Activated CD4-positive, alpha-beta T cell treated with anti-CD3 and anti-CD28 coated beads, Interleukin-2, amount 10 ng/mL, durations not matched to agents 24 days and 14 days (primary cell): ENCODE data around the gene RARB. TPM values are rescaled to one million over a fixed set of nuclear protein-coding genes. Genes with fewer than 3 reads are reported as not detected.

Source experiments
- DNase-seq: peaks from one replicate; pipeline ENCODE4 v3.0.0; 2022
- H3K27ac Mint-ChIP-seq: one replicate; pipeline ENCODE4 v1.8.0; 2022; ENCODE audit warnings: mild to moderate bottlenecking, mixed read lengths
- H3K27me3 Mint-ChIP-seq: one replicate; pipeline ENCODE4 v1.8.0; 2022; ENCODE audit warnings: mixed read lengths
- H3K36me3 Mint-ChIP-seq: one replicate; pipeline ENCODE4 v1.8.0; 2022; ENCODE audit warnings: low read depth, mild to moderate bottlenecking, mixed read lengths
- H3K4me1 Mint-ChIP-seq: one replicate; pipeline ENCODE4 v1.8.0; 2021; ENCODE audit warnings: mixed read lengths
- H3K4me3 Mint-ChIP-seq: one replicate; pipeline ENCODE4 v1.8.0; 2022; ENCODE audit warnings: mild to moderate bottlenecking, moderate library complexity, mixed read lengths
- H3K9me3 Mint-ChIP-seq: one replicate; pipeline ENCODE4 v1.8.0; 2021; ENCODE audit warnings: mixed read lengths
- intact Hi-C: fragments of 100-400 bp; cut with micrococcal nuclease; formaldehyde crosslinking; loops from one replicate; pipeline ENCODE4 v1.15.1; 2023
- total RNA-seq: library from RNA; stranded (reverse); gene quantifications from 2 replicates; pipeline ENCODE4 v1.2.3, GENCODE V29; 2022

Gene RARB
- total RNA-seq, 1 donor from 2014 or later: not detected

DNA sequence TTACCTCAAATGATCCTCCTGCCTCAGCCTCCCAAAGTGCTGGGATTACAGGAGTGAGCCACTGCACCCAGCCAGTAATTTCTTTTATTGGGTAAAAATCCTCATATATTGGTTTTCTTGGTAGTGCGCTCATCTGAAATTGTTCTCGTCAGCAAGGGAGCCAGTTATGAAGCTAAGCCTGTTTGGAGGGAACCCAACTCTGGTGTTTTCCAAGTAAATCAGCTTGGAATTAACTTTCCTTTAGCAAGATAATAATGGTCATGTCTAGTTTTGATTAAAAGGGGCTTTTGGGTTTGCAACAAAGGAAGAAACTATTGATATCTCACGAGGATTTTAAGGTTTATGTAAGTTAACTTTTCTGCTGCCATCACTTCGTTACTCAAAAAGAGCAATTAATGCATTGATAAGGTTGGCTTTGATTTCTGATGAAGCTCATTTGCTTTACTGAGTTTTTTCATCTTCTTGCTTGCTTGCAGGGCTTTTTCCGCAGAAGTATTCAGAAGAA, 72.7 kb downstream of the RARB start:
- no peak overlapping the region for H3K27ac Mint-ChIP-seq
- no peaks in the 10 kb centered on the region for H3K4me1 Mint-ChIP-seq
- intact Hi-C loops: no loop called here
- H3K27me3 Mint-ChIP-seq: no peaks in the 10 kb centered on the region
- no peak overlapping the region for H3K4me3 Mint-ChIP-seq
- H3K36me3 Mint-ChIP-seq: no peaks in the 10 kb centered on the region
- no peaks in the 10 kb centered on the region for H3K9me3 Mint-ChIP-seq
- no peak for DNase-seq

DNA sequence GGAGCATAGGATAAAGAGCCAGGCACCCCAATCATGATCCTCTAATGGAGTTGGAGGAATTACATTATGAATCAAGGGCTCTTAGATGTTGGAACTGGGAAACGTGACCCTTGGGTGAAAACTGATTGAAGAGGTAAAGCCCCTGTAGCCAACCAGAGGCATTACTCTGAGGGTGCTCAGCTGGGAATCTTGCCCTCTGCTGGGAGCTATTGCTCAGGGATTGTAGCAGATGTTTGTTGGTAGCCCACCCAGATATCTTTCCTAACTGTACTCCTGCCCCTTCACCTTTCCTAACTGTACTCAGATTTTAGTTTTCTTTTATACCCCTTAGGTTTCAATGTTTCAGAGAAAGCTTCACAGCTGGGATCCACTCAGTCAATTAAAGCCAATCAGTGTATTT, 74.2 kb downstream of the RARB start:
- no peaks in the 10 kb centered on the region for H3K36me3 Mint-ChIP-seq
- no peaks in the 10 kb centered on the region for H3K27me3 Mint-ChIP-seq
- no peaks in the 10 kb centered on the region for H3K4me1 Mint-ChIP-seq
- H3K27ac Mint-ChIP-seq: no peak overlapping the region
- intact Hi-C loops: no loop called here
- no peak overlapping the region for H3K4me3 Mint-ChIP-seq
- no peaks in the 10 kb centered on the region for H3K9me3 Mint-ChIP-seq
- DNase-seq: no peak

DNA sequence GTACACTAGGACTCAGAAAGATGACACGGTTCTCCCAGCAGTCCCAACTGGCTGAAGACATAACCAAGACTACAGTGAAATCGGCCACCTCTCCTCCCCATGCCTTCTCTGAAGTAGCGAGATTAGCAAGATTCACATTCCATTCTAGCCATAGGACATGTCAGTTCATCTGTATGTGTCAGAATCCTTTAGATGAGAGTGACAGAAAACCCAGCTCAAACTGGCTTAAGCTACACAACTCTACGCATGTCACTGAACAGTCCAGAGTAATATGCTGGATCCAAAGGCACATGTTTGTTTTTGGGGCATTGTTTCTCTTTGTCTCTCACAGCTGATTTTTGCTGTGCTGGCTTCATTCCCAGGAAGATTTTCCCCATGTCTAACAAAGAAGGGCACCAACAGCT, 75.8 kb downstream of the RARB start:
- no peaks in the 10 kb centered on the region for H3K36me3 Mint-ChIP-seq
- no peaks in the 10 kb centered on the region for H3K27me3 Mint-ChIP-seq
- no peak for DNase-seq
- H3K4me1 Mint-ChIP-seq: no peaks in the 10 kb centered on the region
- H3K4me3 Mint-ChIP-seq: no peak overlapping the region
- intact Hi-C loops: no loop called here
- H3K27ac Mint-ChIP-seq: no peak overlapping the region
- no peaks in the 10 kb centered on the region for H3K9me3 Mint-ChIP-seq

DNA sequence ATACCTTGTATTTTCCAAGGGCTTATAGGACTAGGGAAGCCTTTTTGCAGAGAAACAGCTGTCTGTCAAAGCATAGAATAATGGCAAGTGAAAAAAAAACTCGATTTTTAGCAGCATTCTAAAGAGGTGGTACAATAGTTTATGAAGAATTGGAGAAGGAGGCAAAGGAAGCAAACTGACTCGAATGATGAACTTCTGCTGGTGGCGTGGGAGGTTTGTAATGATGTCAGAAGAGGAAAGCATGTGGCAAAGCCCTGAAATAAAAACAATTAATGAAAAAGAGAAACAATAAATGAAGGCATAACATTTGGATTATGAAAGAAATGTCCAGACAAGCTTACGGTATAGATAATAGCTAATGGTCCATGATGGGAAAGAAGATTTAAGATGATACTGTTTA, 77.5 kb downstream of the RARB start:
- Mint-ChIP-seq H3K36me3 (no peaks in the 10 kb centered on the region), H3K4me3 (no peak overlapping the region), H3K27me3 (no peaks in the 10 kb centered on the region), H3K27ac (no peak overlapping the region), H3K9me3 (no peaks in the 10 kb centered on the region), H3K4me1 (no peaks in the 10 kb centered on the region)
- intact Hi-C loops: no loop called here
- no peak for DNase-seq

DNA sequence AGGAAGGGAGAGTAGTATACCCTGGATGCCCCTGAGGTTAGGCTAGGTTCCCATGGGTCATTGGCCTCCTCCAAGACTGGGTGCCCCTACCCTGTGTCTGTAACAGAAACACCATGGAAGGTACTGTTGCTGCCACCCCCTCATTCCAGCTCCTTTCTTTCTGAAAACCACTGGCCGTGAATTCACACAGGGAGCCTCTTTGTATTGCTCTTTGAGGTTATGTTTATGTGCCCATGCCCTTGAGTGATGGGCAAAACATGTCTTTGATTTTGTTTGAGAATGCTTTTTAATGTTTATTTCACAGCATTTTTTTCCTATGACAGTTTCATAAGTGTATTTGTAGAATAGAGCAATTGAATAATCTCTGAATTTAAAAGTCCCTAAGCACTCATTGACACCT, 79.7 kb downstream of the RARB start:
- H3K4me1 Mint-ChIP-seq: no peaks in the 10 kb centered on the region
- H3K9me3 Mint-ChIP-seq: no peaks in the 10 kb centered on the region
- no peak for DNase-seq
- no peak overlapping the region for H3K27ac Mint-ChIP-seq
- no peaks in the 10 kb centered on the region for H3K36me3 Mint-ChIP-seq
- H3K27me3 Mint-ChIP-seq: no peaks in the 10 kb centered on the region
- intact Hi-C loops: no loop called here
- H3K4me3 Mint-ChIP-seq: no peak overlapping the region

DNA sequence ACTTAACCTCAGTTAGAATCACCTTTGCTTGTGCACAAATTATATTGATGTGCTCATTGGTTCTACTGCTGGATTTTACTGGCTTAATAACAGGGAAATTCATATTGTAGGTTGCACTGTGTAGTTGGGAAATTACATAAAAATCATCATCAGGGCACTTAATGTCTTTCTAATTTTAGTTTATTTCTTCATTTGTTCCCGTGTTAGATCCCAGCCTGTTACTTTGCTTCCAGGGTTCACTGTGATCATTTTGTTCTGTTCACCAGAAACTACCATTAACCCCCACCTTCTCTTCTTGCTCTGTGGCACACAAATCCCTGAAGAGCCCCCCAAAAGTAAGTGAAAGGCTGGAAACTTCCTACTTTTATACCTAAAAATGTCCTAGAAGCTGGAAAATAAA, 80.4 kb downstream of the RARB start:
- intact Hi-C loops: no loop called here
- H3K36me3 Mint-ChIP-seq: no peaks in the 10 kb centered on the region
- H3K4me3 Mint-ChIP-seq: no peak overlapping the region
- no peak overlapping the region for H3K27ac Mint-ChIP-seq
- DNase-seq: no peak
- H3K4me1 Mint-ChIP-seq: no peaks in the 10 kb centered on the region
- no peaks in the 10 kb centered on the region for H3K9me3 Mint-ChIP-seq
- no peaks in the 10 kb centered on the region for H3K27me3 Mint-ChIP-seq

DNA sequence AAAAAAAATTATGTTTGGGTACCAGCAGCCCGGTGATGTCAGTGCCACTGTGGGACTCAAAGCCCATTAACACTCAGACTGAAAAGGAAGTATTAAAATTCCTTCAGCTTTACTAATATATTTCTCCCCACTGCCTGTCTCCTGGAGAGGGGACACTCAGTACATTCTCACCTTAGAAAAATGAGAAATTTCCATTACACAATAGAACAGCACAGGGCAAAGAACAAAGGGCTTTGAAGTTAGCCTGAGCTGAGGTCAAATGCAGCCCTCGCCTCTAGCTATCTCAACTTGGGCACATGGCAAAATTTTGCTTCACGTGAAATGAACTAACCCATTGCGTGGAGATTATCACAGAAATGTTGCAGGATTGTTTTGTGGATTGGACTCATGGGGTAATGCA, 80.8 kb downstream of the RARB start:
- no peak overlapping the region for H3K27ac Mint-ChIP-seq
- DNase-seq: no peak
- H3K9me3 Mint-ChIP-seq: no peaks in the 10 kb centered on the region
- H3K4me3 Mint-ChIP-seq: no peak overlapping the region
- no peaks in the 10 kb centered on the region for H3K4me1 Mint-ChIP-seq
- intact Hi-C loops: no loop called here
- H3K27me3 Mint-ChIP-seq: no peaks in the 10 kb centered on the region
- H3K36me3 Mint-ChIP-seq: no peaks in the 10 kb centered on the region

DNA sequence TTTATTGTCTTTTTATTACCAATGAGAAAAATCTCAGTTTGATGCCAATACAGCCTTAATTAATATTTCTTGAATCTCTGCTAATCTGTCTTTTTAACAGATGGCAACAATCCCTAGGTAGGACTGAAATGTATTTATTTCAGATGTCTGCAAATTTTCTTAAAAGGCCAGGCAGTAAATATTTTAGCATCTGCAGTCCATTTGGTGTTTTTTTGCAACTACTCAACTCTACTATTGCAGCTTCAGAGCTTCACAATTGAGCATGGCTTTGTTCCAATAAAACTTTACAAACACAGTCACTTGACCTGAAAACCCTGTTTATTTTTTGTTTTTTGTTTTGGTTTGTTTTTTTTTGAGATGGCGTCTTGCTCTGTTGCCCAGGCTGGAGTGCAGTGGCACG, 82.7 kb downstream of the RARB start:
- DNase-seq: no peak
- Mint-ChIP-seq H3K9me3 (no peaks in the 10 kb centered on the region), H3K27ac (no peak overlapping the region), H3K4me3 (no peak overlapping the region), H3K36me3 (no peaks in the 10 kb centered on the region), H3K4me1 (no peaks in the 10 kb centered on the region), H3K27me3 (no peaks in the 10 kb centered on the region)
- intact Hi-C loops: no loop called here

DNA sequence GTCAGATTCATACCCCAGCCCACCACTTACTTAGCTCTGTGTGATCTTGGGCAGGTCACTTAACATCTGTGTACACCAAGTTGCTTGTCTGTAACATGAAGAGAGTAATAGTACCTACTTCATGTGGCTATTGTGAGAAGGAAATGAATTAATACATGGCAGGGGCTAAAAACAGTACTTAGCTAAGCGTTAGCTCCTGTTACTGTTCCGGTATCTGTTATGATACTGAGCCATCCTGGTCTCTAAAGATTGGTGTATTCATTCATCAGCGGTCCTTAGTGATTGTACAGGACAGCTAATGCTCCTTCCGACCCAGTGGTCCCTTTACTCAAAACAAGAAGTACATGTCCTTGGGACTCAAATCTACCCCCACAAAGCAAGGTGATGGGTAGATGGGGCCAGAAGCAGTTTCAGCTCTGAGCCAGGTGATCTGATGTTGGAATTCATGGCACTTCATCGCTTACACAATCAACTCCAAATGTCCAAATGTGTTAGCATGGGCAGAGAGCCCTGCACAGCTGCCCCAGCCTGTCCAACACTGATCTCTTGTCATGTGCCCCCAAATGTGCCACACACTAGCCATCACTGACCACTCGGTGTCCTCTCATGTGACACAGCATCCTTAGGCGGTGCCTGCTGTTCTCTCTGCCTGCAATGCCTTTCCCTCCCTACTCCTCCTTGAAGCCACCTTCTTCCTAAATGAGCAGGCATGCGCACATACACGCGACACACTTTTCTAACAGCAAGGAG, 84.1 kb downstream of the RARB start:
- Mint-ChIP-seq H3K36me3 (no peaks in the 10 kb centered on the region), H3K27me3 (no peaks in the 10 kb centered on the region), H3K9me3 (no peaks in the 10 kb centered on the region), H3K4me1 (no peaks in the 10 kb centered on the region), H3K27ac (no peak overlapping the region), H3K4me3 (no peak overlapping the region)
- intact Hi-C loops: no loop called here
- DNase-seq: no peak

DNA sequence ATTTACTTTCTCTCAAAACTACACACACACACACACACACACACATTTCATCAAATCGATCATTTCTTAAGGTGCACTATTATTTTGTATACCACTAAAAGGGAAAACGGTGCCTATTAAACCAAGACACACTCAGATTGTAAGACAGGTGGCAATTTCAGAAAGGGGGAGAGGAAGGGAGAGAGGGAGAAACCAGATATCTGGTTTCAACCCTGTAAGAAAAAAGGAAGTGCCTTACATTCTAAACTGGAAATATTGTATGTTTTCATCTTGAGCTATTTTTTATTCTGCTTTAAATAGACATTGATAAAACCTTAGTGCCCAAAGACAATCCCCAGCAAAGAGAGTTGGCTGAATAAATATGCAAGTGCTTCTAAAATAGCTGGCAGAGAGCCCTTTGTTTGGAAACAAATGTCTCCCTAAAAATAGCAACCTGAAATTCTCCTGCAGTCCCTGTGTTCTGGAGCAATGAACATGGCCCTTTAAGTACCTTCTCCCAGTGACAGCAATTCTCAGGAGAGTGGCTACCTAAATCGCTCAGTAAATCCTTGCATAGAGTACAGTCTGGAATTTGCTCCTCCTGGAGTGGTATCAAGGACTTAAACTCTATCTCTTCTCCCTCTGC, 85.7 kb downstream of the RARB start:
- DNase-seq: no peak
- Mint-ChIP-seq H3K4me1 (no peaks in the 10 kb centered on the region), H3K27me3 (no peaks in the 10 kb centered on the region), H3K4me3 (no peak overlapping the region), H3K9me3 (no peaks in the 10 kb centered on the region), H3K36me3 (no peaks in the 10 kb centered on the region), H3K27ac (no peak overlapping the region)
- intact Hi-C loops: no loop called here

DNA sequence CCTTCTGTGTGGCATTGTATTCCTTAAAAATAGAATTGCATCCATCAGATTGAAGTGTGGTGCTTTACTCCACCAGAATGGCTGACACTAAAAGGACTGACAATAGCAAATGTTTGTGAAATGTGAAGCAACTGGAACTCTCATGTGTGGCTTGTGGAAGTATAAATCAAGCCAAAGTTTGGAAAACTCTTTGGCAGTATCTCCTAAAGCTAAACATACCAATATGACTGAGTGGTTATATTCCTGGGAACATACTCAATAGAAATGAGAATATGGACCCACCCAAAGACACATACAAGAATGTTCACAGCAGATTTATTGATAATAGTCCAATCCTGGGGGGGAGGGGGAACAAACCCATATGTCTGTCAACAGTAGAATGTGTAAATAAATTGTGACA, 87.1 kb downstream of the RARB start:
- H3K36me3 Mint-ChIP-seq: no peaks in the 10 kb centered on the region
- H3K9me3 Mint-ChIP-seq: no peaks in the 10 kb centered on the region
- intact Hi-C loops: no loop called here
- DNase-seq: no peak
- no peak overlapping the region for H3K27ac Mint-ChIP-seq
- no peaks in the 10 kb centered on the region for H3K4me1 Mint-ChIP-seq
- no peak overlapping the region for H3K4me3 Mint-ChIP-seq
- H3K27me3 Mint-ChIP-seq: no peaks in the 10 kb centered on the region

DNA sequence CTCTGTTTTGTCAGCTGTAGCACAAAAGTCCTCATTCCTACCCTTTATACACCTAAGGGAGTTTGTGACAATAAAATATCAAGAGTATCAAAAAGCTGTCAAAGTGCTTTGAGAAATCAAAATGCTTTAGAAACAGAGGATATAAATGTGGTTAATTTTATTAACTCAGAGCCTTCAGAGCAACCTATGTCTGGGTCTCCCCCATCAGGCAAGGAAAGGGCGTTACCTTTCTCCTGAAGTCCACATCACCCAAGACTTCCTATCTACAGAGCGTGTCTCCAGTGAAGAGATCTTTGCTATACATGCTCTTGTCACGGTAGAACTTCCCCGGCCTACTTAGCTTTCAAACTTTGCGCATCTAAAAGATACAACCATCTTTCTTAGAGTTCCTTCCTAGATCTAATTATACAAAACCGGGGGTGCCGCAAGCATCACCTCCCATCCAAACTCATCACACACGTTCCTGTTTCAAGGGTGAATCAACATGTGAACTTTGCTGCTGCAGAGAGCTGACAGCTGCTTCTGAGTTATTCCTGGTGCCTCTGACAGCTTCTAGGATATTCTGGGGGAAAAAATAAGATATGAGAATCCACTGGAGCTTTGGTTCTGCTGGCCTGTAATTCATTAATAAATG, 93.0 kb downstream of the RARB start:
- H3K4me1 Mint-ChIP-seq: no peaks in the 10 kb centered on the region
- H3K4me3 Mint-ChIP-seq: no peak overlapping the region
- H3K36me3 Mint-ChIP-seq: no peaks in the 10 kb centered on the region
- H3K27ac Mint-ChIP-seq: no peak overlapping the region
- intact Hi-C loops: no loop called here
- no peaks in the 10 kb centered on the region for H3K9me3 Mint-ChIP-seq
- peaks cover 4% of the 10 kb centered on the region for H3K27me3 Mint-ChIP-seq
- no peak for DNase-seq

DNA sequence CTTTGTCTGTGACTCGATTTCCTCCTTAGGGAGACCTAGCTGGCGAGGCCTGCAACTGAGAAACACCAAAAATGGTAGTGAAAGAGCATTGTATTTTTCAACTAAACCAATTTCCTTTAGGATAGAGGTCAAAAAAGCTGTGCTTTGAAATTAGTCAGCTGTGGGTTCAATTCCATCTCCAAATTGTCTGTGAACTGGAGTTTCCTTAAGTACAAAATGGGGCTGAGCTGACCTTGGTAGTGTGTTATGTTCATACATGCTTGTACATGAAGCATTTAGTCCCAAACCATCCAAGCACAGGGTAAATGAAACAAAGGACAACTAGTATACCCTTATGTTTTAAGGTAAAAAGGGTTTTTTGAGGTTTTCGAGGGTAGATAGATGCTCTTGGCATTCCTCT, 99.3 kb downstream of the RARB start:
- Mint-ChIP-seq H3K4me3 (no peak overlapping the region), H3K27me3 (peaks cover 2% of the 10 kb centered on the region), H3K27ac (no peak overlapping the region), H3K9me3 (peaks cover 7% of the 10 kb centered on the region), H3K4me1 (no peaks in the 10 kb centered on the region), H3K36me3 (no peaks in the 10 kb centered on the region)
- no peak for DNase-seq
- intact Hi-C loops: no loop called here

DNA sequence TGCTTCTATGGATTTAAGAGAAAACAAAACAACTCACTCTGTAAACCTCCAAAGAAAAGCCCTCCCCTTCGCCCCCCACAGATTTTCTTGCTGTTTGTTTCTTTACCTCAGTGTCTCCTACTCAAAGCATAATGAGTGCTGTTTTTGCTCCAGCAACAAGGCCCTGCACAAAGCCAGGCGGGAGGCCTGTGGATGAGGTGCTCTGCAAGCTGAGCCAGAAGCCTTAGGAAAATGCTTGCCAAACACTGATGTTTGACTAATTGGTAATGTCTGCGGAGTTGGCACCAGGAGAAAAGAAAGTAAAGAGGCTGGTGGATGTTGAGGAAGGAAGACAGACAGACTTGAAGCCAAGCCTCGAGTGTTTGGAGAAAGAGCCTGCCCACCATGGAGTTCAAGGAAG, 99.7 kb downstream of the RARB start:
- Mint-ChIP-seq H3K36me3 (no peaks in the 10 kb centered on the region), H3K4me3 (no peak overlapping the region), H3K9me3 (peaks cover 9% of the 10 kb centered on the region), H3K4me1 (no peaks in the 10 kb centered on the region), H3K27me3 (peaks cover 2% of the 10 kb centered on the region), H3K27ac (no peak overlapping the region)
- no peak for DNase-seq
- intact Hi-C loops: no loop called here
